Astrocyte of the spinal cord (primary cell): ENCODE data around the gene ZNF763.
A peak's percentile ranks its signal among the peaks of the same experiment; 100 is the strongest.
"Not testable (repeated sequence)": the region's sequence is repeated elsewhere in the genome, so short reads cannot be mapped to it uniquely, and the experiment has no call there.

Source experiments
- DNase-seq: peaks from one replicate; pipeline ENCODE4 v3.0.0; 2011; ENCODE audit warnings: low read depth, low spot score
- H3K4me3 ChIP-seq: 2 replicates; pipeline ENCODE4 v1.5.1; 2011; ENCODE audit warnings: low read depth, mild to moderate bottlenecking, low read length, moderate library complexity
- in situ Hi-C: cut with HindIII; loops from 2 replicates; pipeline ENCODE4 v1.10.0; 2017; ENCODE audit warnings: low sequenced_read_pairs
- TF ChIP-seq, protein P1 (sequence below): IDR thresholded peaks from 2 replicates; pipeline ENCODE4 v1.5.1; 2012; ENCODE audit warnings: low read depth, mild to moderate bottlenecking, low read length, inconsistent platforms

The ZNF763 gene

GRCh38 chr19:11964858-11965645, at the start of gene ZNF763:
ZNF763 (plus strand) TSS chr19:11965040; CDS start chr19:11965209, 169 bp downstream.
- H3K4me3 ChIP-seq: peak within 1 kb of the TSS; percentile 58
- in situ Hi-C loops: no loop called here
- TF ChIP-seq, protein P1, sequence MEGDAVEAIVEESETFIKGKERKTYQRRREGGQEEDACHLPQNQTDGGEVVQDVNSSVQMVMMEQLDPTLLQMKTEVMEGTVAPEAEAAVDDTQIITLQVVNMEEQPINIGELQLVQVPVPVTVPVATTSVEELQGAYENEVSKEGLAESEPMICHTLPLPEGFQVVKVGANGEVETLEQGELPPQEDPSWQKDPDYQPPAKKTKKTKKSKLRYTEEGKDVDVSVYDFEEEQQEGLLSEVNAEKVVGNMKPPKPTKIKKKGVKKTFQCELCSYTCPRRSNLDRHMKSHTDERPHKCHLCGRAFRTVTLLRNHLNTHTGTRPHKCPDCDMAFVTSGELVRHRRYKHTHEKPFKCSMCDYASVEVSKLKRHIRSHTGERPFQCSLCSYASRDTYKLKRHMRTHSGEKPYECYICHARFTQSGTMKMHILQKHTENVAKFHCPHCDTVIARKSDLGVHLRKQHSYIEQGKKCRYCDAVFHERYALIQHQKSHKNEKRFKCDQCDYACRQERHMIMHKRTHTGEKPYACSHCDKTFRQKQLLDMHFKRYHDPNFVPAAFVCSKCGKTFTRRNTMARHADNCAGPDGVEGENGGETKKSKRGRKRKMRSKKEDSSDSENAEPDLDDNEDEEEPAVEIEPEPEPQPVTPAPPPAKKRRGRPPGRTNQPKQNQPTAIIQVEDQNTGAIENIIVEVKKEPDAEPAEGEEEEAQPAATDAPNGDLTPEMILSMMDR: no peak
- peak; percentile 61 for DNase-seq

GRCh38 chr19:11921852-11922495, 42.9 kb upstream of the ZNF763 start:
- H3K4me3 ChIP-seq: no peak overlapping the region
- TF ChIP-seq, protein P1: no peak
- in situ Hi-C loops: no loop called here
- no peak for DNase-seq

- in situ Hi-C loops: no loop called here
- peak within 1 kb of the TSS; percentile 91 for H3K4me3 ChIP-seq
- TF ChIP-seq, protein P1: no peak
- DNase-seq: peak; percentile 87
Observed at GRCh38 chr19:11924886-11925650, 39.8 kb upstream of the ZNF763 start, which contains the start of gene ZNF700. ZNF700 (plus strand) TSS chr19:11925107; CDS start chr19:11925211, 104 bp downstream.

DNA sequence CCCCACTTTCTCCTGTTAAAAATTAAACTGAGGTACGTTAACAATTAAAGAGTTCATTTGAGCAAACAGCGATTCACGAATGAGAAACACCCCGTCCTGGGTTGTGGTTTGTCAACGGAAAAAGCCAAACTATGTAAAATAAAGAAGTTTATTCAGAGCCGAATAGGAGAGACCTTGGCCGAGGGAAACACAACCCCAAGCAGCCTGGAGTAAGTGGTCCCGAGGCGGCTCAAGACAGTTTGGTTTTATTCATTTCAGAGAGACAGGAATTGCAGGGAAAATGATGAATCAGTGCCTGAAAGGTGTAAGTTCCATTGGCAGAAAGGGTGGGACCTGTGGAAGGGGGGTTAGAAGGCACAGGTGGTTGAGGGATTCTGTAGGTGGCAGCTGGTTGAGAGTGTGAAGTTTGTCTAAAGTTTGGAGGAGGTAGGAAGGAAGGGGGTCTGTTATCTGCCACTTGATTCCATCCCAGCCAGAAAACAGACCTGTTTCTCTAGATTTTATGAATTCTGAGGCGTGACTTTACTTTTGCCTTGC, 39.1 kb upstream of the ZNF763 start:
- in situ Hi-C loops: not testable (repeated sequence)

DNA sequence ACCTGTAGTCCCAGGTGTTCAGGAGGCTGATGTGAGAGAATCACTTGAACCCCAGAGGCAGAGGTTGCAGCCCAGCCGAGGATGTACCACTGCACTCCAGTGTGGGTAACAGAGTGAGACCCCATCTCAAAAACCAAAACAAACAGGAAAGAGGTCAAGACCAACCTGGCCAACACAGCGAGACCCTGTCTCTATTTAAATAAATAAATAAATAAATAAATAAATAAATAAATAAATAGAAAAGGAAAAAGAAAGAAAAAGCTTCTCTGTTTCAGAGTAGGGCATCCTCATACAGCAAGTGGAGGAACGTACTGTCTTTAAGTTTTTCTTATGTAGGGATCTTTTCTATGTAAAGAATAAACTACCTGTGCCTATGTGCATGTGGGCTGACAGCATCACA, 37.6 kb upstream of the ZNF763 start:
- in situ Hi-C loops: no loop called here
- no peak for DNase-seq
- TF ChIP-seq, protein P1: no peak
- no peak overlapping the region for H3K4me3 ChIP-seq

More for the DNA sequence above, 39.1 kb upstream of the ZNF763 start:
- not testable (repeated sequence) for DNase-seq
- peak overlapping the region; percentile 91 for H3K4me3 ChIP-seq

GRCh38 chr19:11931051-11931450, 33.8 kb upstream of the ZNF763 start:
- no peak for DNase-seq
- TF ChIP-seq, protein P1: no peak
- H3K4me3 ChIP-seq: no peak overlapping the region
- in situ Hi-C loops: no loop called here
